Kidney (tissue), 14 donors: Measurements from ENCODE around the gene TPRG1. TPM values are rescaled to one million over a fixed set of nuclear protein-coding genes. Genes with fewer than 3 reads are reported as not detected.

Experiments used
- DNase-seq, 5 donors: peaks; one replicate each; pipeline ENCODE4 v3.0.0-alpha.2; 2013 to 2020
- FAIRE-seq: peaks from 2 replicates; lab custom pipeline; 2012; peaks lifted over from hg19 to GRCh38; lab: Jason Lieb, UNC
- H3K27ac ChIP-seq, 2 donors: one replicate each; pipeline ENCODE4 v1.7.0; 2013; ENCODE audit warnings: low read depth in 2 of 2, low read length in 2 of 2, inconsistent platforms in 1 of 2
- H3K27me3 ChIP-seq: one replicate; pipeline ENCODE4 v1.7.1; 2013; ENCODE audit warnings: low read length, inconsistent platforms; ENCODE audit not compliant: control insufficient read depth, insufficient read depth
- H3K36me3 ChIP-seq, 3 donors: one replicate each; pipeline versions ENCODE4 v1.7.0 to v1.7.1; 2013; ENCODE audit warnings: low read length in 3 of 3, control low read depth in 1 of 3, inconsistent platforms in 1 of 3; ENCODE audit not compliant: insufficient read depth in 3 of 3, control insufficient read depth in 2 of 3
- H3K4me1 ChIP-seq, 3 donors: one replicate each; pipeline versions ENCODE4 v1.7.0 to v1.7.1; 2013; ENCODE audit warnings: low read length in 3 of 3, inconsistent platforms in 1 of 3, low read depth in 1 of 3; ENCODE audit not compliant: control insufficient read depth in 2 of 3, insufficient read depth in 2 of 3
- H3K4me3 ChIP-seq, 3 donors: one replicate each; pipeline versions ENCODE4 v1.7.0 to v1.8.1; 2013; ENCODE audit warnings: low read length in 3 of 3, control low read depth in 1 of 3, inconsistent platforms in 1 of 3
- H3K9ac ChIP-seq, 3 donors: one replicate each; pipeline versions ENCODE4 v1.7.0 to v1.7.1; 2013; ENCODE audit warnings: low read length in 3 of 3, control low read depth in 1 of 3, inconsistent platforms in 1 of 3
- H3K9me3 ChIP-seq, 3 donors: one replicate each; pipeline versions ENCODE4 v1.7.0 to v1.7.1; 2013; ENCODE audit warnings: low read length in 3 of 3, control low read depth in 1 of 3, inconsistent platforms in 1 of 3; ENCODE audit not compliant: control insufficient read depth in 2 of 3, insufficient read depth in 1 of 3
- CTCF ChIP-seq: IDR thresholded peaks from 3 replicates; pipeline ENCODE4 v1.5.1; 2012; ENCODE audit warnings: mild to moderate bottlenecking, moderate library complexity, borderline replicate concordance; ENCODE audit not compliant: insufficient read depth; ENCODE audit errors: extremely low read depth
- intact Hi-C: fragments of 100-400 bp; cut with DNase I; formaldehyde crosslinking; loops from one replicate; pipeline ENCODE4 v1.11.1; 2022
- polyA plus RNA-seq: library from polyadenylated mRNA; stranded (reverse); fragments of 350-450 nt; fragmentation: Illumina TruSeq; extraction: RNeasy Lipid Tissue Mini Kit (QIAGEN cat#74804); gene quantifications from one replicate; pipeline ENCODE4 v1.2.3, GENCODE V29; 2014; ENCODE audit warnings: low read depth, low replicate concordance; ENCODE audit not compliant: insufficient read depth
- total RNA-seq: library from RNA; stranded (reverse); fragmentation: NEBNext Ultra II Directional; extraction: Animal tissue kit (Norgen Biotek cat#: 25700); gene quantifications from one replicate; pipeline ENCODE4 v1.2.1, GENCODE V29; 2021
- donor health status: control.
- donor health status: control.
- donor health status: control.
- donor health status: control.
- donor health status: control.
- donor health status: DM: yes; HTN: yes; CAD: no.
- donor health status: Normal renal cell carcinoma (clear cell type).

Gene TPRG1
- total and polyA plus RNA-seq, 2 donors from 2014 or later: 0.37 to 2.7 TPM

GRCh38 chr3:189165092-189165612 is 6.6 kb upstream of the TPRG1 start:
- Histone ChIP-seq H3K36me3 (no peaks in the 10 kb centered on the region), H3K4me1 (no peaks in the 10 kb centered on the region), H3K27me3 (no peaks in the 10 kb centered on the region), H3K9me3 (no peaks in the 10 kb centered on the region), H3K4me3 (no peak overlapping the region), H3K27ac (no peak overlapping the region), H3K9ac (no peak overlapping the region)
- intact Hi-C loops: no loop called here
- TF ChIP-seq CTCF: no peak
- DNase-seq (no peak), FAIRE-seq (no peak)

GRCh38 chr3:189166321-189166720 is 5.5 kb upstream of the TPRG1 start:
- Histone ChIP-seq H3K4me3 (no peak overlapping the region), H3K9ac (no peak overlapping the region), H3K9me3 (no peaks in the 10 kb centered on the region), H3K27me3 (no peaks in the 10 kb centered on the region), H3K27ac (no peak overlapping the region), H3K4me1 (no peaks in the 10 kb centered on the region), H3K36me3 (no peaks in the 10 kb centered on the region)
- intact Hi-C loops: no loop called here
- TF ChIP-seq CTCF: no peak
- no peak for DNase-seq
- FAIRE-seq: no peak

- Histone ChIP-seq H3K27ac (no peak overlapping the region), H3K36me3 (no peaks in the 10 kb centered on the region)
- DNase-seq: no peak
Observed at GRCh38 chr3:189167027-189167766, 4.6 kb upstream of the TPRG1 start.

More at GRCh38 chr3:189167027-189167766, 4.6 kb upstream of the TPRG1 start:
- Histone ChIP-seq H3K9ac (no peak overlapping the region), H3K4me1 (no peaks in the 10 kb centered on the region), H3K27me3 (no peaks in the 10 kb centered on the region), H3K9me3 (no peaks in the 10 kb centered on the region), H3K4me3 (no peak overlapping the region)
- FAIRE-seq: no peak
- TF ChIP-seq CTCF: no peak
- intact Hi-C loops: no loop called here
